ENCODE results near the gene CNOT6L.
"Not testable (repeated sequence)": the region's sequence is repeated elsewhere in the genome, so short reads cannot be mapped to it uniquely, and the experiment has no call there.

Gene CNOT6L

DNA sequence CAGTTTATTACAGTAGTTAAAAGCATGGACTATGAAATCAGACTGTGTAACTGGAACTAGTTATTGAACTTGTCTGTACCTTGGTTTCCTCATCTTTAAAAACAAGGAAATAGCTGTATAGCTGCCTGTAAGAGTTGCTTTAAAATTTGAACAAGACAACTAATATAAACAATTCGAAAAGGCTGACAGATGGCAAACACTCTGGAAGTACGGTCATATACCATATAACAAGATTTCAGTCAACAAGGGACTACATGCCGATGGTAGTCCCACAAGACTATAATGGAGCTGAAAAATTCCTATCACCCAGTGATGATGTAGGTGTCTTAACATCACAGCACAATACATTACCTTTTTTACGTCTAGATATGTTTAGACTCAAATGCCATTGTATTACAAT, 78.7 kb downstream of the CNOT6L start:
- no peak overlapping the region for H3K4me3 ChIP-seq (ENCODE audit: low read depth in 1 of 2, low read length in 2 of 2)
- H3K36me3 ChIP-seq (ENCODE audit: control insufficient read depth in 1 of 2, insufficient read depth in 2 of 2, low read length in 2 of 2), result peaks cover under 1 to 19% of the 10 kb centered on the region in 2 donors
- no peaks in the 10 kb centered on the region for H3K9me3 ChIP-seq (ENCODE audit: control insufficient read depth in 1 of 2, low read length in 2 of 2)
- no peak overlapping the region for H3K27ac ChIP-seq (ENCODE audit: low read length)
- H3K4me1 ChIP-seq (ENCODE audit: control insufficient read depth in 1 of 2, insufficient read depth in 2 of 2, low read length in 2 of 2), result no peaks in the 10 kb centered on the region
- H3K27me3 ChIP-seq (ENCODE audit: low read depth, low read length), result no peaks in the 10 kb centered on the region

DNA sequence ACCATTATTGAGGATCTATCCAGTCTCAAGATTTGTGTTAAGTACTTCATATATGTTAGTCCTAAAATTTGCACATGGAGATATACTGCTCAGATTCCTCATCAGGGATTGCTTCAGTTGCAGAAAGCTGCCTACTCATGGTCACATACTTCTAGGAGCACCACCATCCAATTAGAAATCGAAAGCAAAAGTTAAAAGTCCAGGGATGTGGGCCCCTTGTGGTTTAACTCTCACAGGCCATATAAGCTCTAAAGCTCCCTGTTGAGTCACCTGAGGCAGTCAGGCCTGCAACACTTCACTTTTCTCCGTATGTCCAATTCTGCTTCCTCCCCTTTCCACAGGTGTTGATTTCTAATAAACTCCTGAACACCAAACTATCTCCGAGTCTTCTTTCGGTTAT, 84.2 kb downstream of the CNOT6L start:
- Histone ChIP-seq H3K36me3 (ENCODE audit: control insufficient read depth in 1 of 2, insufficient read depth in 2 of 2, low read length in 2 of 2) (peaks cover 7 to 15% of the 10 kb centered on the region in 2 donors), H3K4me3 (ENCODE audit: low read depth in 1 of 2, low read length in 2 of 2) (no peak overlapping the region), H3K27ac (ENCODE audit: low read length) (no peak overlapping the region), H3K4me1 (ENCODE audit: control insufficient read depth in 1 of 2, insufficient read depth in 2 of 2, low read length in 2 of 2) (peaks cover 0 to 4% of the 10 kb centered on the region in 2 donors), H3K27me3 (ENCODE audit: low read depth, low read length) (no peaks in the 10 kb centered on the region), H3K9me3 (ENCODE audit: control insufficient read depth in 1 of 2, low read length in 2 of 2) (no peaks in the 10 kb centered on the region)

DNA sequence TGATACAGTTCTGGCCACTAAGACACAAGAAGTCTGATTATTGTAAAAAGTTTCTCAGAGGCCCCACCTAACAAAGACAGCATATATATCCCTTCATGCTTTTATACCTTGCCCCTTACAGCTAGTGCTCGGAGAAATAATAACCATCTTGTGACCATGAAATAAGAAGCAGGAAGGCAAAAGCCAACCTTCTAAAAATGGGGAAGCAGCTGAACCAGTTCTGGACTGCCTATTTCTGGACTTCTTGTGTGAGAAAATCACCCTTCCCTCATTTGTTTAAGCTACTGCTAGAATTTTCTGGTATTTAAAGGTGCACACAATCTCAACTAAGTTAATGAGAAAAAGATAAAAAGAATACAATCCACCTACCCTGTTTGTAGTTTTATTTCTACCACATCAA, 87.5 kb downstream of the CNOT6L start:
- Histone ChIP-seq H3K4me1 (ENCODE audit: control insufficient read depth in 1 of 2, insufficient read depth in 2 of 2, low read length in 2 of 2) (peaks cover 0 to 4% of the 10 kb centered on the region in 2 donors), H3K4me3 (ENCODE audit: low read depth in 1 of 2, low read length in 2 of 2) (no peak overlapping the region), H3K36me3 (ENCODE audit: control insufficient read depth in 1 of 2, insufficient read depth in 2 of 2, low read length in 2 of 2) (peaks cover 19 to 21% of the 10 kb centered on the region in 2 donors), H3K27ac (ENCODE audit: low read length) (no peak overlapping the region), H3K9me3 (ENCODE audit: control insufficient read depth in 1 of 2, low read length in 2 of 2) (no peaks in the 10 kb centered on the region), H3K27me3 (ENCODE audit: low read depth, low read length) (no peaks in the 10 kb centered on the region)

DNA sequence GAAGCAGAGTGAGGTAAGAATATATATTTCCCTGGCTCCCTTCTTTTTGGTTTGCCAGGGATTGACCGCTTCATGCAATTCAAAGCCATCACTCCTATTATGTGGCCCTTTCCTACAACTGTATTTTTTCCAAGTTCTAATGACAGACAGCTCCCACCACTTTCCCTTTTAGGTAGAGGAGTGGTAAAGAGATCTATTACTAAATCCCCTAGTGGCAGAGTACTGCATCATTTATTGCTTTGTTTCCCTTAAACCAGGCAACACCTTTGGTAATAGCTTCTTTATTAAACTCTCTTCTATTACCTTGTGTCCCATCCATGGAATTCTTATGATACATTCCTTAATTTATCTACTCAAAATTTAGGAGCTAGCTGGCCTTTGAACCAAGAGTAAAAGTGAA, 90.7 kb downstream of the CNOT6L start:
- H3K36me3 ChIP-seq (ENCODE audit: control insufficient read depth in 1 of 2, insufficient read depth in 2 of 2, low read length in 2 of 2), result peaks cover 34 to 40% of the 10 kb centered on the region in 2 donors
- no peak overlapping the region for H3K27ac ChIP-seq (ENCODE audit: low read length)
- H3K27me3 ChIP-seq (ENCODE audit: low read depth, low read length), result no peaks in the 10 kb centered on the region
- no peak overlapping the region for H3K4me3 ChIP-seq (ENCODE audit: low read depth in 1 of 2, low read length in 2 of 2)
- H3K4me1 ChIP-seq (ENCODE audit: control insufficient read depth in 1 of 2, insufficient read depth in 2 of 2, low read length in 2 of 2), result no peaks in the 10 kb centered on the region
- no peaks in the 10 kb centered on the region for H3K9me3 ChIP-seq (ENCODE audit: control insufficient read depth in 1 of 2, low read length in 2 of 2)

DNA sequence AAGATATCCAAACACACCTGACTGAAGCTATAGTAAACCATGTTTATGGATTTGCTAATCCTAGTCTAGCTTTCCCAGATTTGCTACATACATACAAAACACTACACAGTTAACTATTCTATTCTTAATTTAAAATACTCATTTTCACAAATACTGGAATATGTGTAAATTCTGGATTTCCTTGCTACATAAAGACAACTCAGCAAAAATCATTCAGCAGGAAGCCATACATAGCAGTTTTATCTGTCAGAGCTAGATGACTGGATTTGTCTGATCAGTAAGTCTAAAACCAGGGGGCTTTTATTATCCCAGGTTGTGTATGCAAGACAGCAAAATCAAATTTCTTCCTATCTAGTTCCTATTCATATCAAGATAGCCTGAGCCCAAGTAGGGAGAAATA, 98.1 kb downstream of the CNOT6L start:
- Histone ChIP-seq H3K36me3 (ENCODE audit: control insufficient read depth in 1 of 2, insufficient read depth in 2 of 2, low read length in 2 of 2) (peaks cover 7 to 24% of the 10 kb centered on the region in 2 donors), H3K27me3 (ENCODE audit: low read depth, low read length) (no peaks in the 10 kb centered on the region), H3K4me3 (ENCODE audit: low read depth in 1 of 2, low read length in 2 of 2) (no peak overlapping the region), H3K4me1 (ENCODE audit: control insufficient read depth in 1 of 2, insufficient read depth in 2 of 2, low read length in 2 of 2) (no peaks in the 10 kb centered on the region), H3K9me3 (ENCODE audit: control insufficient read depth in 1 of 2, low read length in 2 of 2) (no peaks in the 10 kb centered on the region), H3K27ac (ENCODE audit: low read length) (no peak overlapping the region)

DNA sequence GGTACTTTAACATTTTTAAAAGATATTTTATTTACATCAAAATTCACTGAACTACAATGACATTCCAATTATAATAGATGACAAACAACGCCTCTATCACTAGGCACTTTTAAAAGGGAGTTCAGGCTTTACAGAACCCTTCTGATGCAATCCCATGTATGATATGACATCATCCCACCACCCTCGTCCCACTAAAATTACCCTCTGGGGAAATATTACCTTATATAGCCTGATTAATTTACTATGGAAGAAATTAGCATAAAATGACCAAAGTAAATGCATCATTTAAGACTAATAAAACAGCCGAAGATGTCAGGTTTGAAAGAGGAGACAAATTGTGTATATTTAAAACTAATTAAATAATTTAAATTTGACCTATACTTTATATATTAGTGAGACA, 100.7 kb downstream of the CNOT6L start:
- not testable (repeated sequence) for H3K27ac ChIP-seq (ENCODE audit: low read length); H3K36me3 ChIP-seq (ENCODE audit: control insufficient read depth in 1 of 2, insufficient read depth in 2 of 2, low read length in 2 of 2); H3K9me3 ChIP-seq (ENCODE audit: control insufficient read depth in 1 of 2, low read length in 2 of 2); H3K27me3 ChIP-seq (ENCODE audit: low read depth, low read length); H3K4me3 ChIP-seq (ENCODE audit: low read depth in 1 of 2, low read length in 2 of 2); H3K4me1 ChIP-seq (ENCODE audit: control insufficient read depth in 1 of 2, insufficient read depth in 2 of 2, low read length in 2 of 2)

DNA sequence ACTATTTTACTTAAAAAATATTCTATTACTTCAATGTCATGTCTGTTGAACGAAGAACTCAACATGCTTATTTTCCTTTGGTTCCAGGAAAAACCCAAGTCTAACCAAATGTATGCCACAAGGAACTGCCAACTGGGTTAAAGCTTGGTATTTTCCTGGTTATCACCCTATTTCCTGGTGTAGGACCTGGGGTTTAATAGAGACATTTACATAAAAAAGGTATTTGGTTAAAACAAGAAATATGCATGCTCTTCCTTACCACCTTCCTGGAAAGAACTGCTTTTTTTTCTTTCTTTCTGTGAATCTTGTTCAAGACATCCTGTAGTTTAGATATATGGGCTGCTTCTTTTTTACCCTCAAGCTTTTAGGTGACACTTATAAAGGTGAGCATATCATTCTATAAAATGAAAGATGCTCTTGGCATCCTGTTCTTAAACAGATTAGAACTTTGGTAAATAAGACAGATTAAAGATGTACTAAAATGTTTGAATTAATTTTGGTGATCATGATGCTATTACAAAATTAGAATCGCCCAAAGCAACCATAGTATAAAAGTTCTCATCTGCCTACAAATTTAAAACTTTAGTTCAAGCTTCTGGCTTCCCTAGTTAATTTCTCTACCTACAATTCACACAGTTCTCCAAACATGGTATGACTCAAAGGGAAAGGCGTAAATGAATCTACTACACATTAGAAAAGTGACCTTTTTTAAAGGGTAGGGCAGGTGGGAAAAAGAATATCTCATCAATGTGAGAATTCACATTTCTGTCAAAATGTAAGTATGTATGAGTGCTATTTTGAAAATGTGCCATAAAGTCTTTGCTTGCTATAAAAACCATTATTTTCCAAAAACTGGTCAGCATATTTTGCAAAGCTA, 103.5 kb downstream of the CNOT6L start:
- Histone ChIP-seq H3K9me3 (ENCODE audit: control insufficient read depth in 1 of 2, low read length in 2 of 2) (no peaks in the 10 kb centered on the region), H3K36me3 (ENCODE audit: control insufficient read depth in 1 of 2, insufficient read depth in 2 of 2, low read length in 2 of 2) (peaks cover 0 to 9% of the 10 kb centered on the region in 2 donors), H3K4me1 (ENCODE audit: control insufficient read depth in 1 of 2, insufficient read depth in 2 of 2, low read length in 2 of 2) (no peaks in the 10 kb centered on the region), H3K4me3 (ENCODE audit: low read depth in 1 of 2, low read length in 2 of 2) (no peak overlapping the region), H3K27me3 (ENCODE audit: low read depth, low read length) (no peaks in the 10 kb centered on the region), H3K27ac (ENCODE audit: low read length) (no peak overlapping the region)

DNA sequence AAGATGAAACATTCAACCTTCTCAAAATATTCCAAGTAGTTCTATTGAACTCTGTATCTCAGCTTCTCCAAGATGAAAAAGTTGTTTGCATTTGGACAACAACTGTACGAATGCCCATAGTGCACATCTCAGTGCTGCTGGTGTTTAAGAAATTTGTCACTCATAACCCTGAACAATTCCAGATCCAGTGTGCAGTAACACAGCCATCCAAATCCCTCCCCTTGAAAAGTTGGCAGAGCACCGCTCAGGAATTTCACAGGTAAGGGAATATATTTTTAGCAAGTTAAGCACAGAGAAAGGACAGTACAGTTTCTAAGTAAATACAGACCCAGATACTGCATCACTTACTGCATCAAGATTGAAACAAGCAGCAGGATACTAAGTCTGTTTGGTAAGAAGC, 104.7 kb downstream of the CNOT6L start:
- Histone ChIP-seq H3K36me3 (ENCODE audit: control insufficient read depth in 1 of 2, insufficient read depth in 2 of 2, low read length in 2 of 2) (peaks cover 0 to 4% of the 10 kb centered on the region in 2 donors), H3K27me3 (ENCODE audit: low read depth, low read length) (no peaks in the 10 kb centered on the region), H3K27ac (ENCODE audit: low read length) (no peak overlapping the region), H3K4me3 (ENCODE audit: low read depth in 1 of 2, low read length in 2 of 2) (no peak overlapping the region), H3K4me1 (ENCODE audit: control insufficient read depth in 1 of 2, insufficient read depth in 2 of 2, low read length in 2 of 2) (no peaks in the 10 kb centered on the region), H3K9me3 (ENCODE audit: control insufficient read depth in 1 of 2, low read length in 2 of 2) (no peaks in the 10 kb centered on the region)

DNA sequence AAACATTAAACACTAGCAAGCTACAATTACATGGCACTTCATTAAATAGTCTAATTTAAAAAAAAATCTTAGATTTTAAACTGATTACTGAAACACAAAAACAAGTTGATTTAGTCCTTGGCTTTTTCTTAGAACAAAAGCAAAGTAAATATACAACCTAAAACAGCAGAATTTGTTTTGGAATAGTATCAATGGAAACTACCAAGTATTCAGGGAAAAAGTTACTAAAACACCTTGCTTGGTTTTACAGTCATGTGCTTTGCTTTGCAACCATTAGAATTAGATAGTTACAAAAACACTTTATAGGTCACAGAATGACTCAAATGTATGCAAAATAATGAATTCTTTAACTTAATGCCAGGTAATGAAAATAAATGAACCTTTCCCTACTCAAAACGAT, 105.3 kb downstream of the CNOT6L start:
- Histone ChIP-seq H3K36me3 (ENCODE audit: control insufficient read depth in 1 of 2, insufficient read depth in 2 of 2, low read length in 2 of 2) (peaks cover 0 to 4% of the 10 kb centered on the region in 2 donors), H3K27me3 (ENCODE audit: low read depth, low read length) (no peaks in the 10 kb centered on the region)

DNA sequence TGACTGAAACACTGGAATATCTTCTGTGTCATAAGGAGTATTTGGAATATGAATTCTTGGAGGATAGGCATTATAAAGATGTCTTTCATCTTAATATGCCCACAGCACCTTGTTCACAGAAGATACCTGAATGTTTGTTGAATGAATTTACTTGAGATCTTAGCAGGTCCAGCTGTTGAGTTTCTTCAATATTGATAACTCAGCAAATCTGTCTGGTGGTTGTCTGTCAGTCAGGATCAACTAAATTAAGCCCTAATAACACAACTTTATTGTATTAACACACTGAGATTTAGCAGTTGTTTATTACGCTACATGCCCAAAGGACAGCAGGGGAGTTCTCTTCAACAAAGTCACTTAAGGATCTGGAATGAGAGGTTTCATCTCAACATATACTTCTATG, 106.5 kb downstream of the CNOT6L start:
- peaks cover 0 to 4% of the 10 kb centered on the region in 2 donors for H3K36me3 ChIP-seq (ENCODE audit: control insufficient read depth in 1 of 2, insufficient read depth in 2 of 2, low read length in 2 of 2)
- no peak overlapping the region for H3K4me3 ChIP-seq (ENCODE audit: low read depth in 1 of 2, low read length in 2 of 2)
- H3K9me3 ChIP-seq (ENCODE audit: control insufficient read depth in 1 of 2, low read length in 2 of 2), result no peaks in the 10 kb centered on the region
- no peak overlapping the region for H3K27ac ChIP-seq (ENCODE audit: low read length)
- H3K4me1 ChIP-seq (ENCODE audit: control insufficient read depth in 1 of 2, insufficient read depth in 2 of 2, low read length in 2 of 2), result no peaks in the 10 kb centered on the region
- no peaks in the 10 kb centered on the region for H3K27me3 ChIP-seq (ENCODE audit: low read depth, low read length)

More for the DNA sequence above, 105.3 kb downstream of the CNOT6L start:
- H3K9me3 ChIP-seq (ENCODE audit: control insufficient read depth in 1 of 2, low read length in 2 of 2), result no peaks in the 10 kb centered on the region
- H3K4me3 ChIP-seq (ENCODE audit: low read depth in 1 of 2, low read length in 2 of 2), result no peak overlapping the region
- no peaks in the 10 kb centered on the region for H3K4me1 ChIP-seq (ENCODE audit: control insufficient read depth in 1 of 2, insufficient read depth in 2 of 2, low read length in 2 of 2)
- H3K27ac ChIP-seq (ENCODE audit: low read length), result no peak overlapping the region

DNA sequence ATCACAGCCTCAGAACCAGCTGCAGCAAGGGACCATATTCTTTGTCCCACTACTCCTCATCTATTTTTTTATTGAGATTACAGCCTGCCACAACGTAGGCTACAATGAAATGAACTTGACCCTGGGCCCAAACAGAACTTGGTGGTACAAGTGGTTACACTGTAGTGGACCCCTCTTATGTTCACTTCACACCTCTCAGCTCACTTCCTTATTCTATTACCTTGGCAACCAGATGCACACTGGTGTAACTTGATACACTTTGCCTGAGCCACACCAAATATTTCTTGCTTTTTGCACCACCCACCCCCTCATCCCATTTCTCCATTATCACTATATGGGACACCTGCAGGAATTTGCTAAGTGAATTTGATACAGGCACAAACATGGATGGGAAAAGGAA, 107.7 kb downstream of the CNOT6L start:
- no peak overlapping the region for H3K27ac ChIP-seq (ENCODE audit: low read length)
- H3K4me3 ChIP-seq (ENCODE audit: low read depth in 1 of 2, low read length in 2 of 2), result no peak overlapping the region
- H3K27me3 ChIP-seq (ENCODE audit: low read depth, low read length), result no peaks in the 10 kb centered on the region
- H3K36me3 ChIP-seq (ENCODE audit: control insufficient read depth in 1 of 2, insufficient read depth in 2 of 2, low read length in 2 of 2), result peaks cover 0 to 4% of the 10 kb centered on the region in 2 donors
- H3K9me3 ChIP-seq (ENCODE audit: control insufficient read depth in 1 of 2, low read length in 2 of 2), result no peaks in the 10 kb centered on the region
- H3K4me1 ChIP-seq (ENCODE audit: control insufficient read depth in 1 of 2, insufficient read depth in 2 of 2, low read length in 2 of 2), result no peaks in the 10 kb centered on the region

DNA sequence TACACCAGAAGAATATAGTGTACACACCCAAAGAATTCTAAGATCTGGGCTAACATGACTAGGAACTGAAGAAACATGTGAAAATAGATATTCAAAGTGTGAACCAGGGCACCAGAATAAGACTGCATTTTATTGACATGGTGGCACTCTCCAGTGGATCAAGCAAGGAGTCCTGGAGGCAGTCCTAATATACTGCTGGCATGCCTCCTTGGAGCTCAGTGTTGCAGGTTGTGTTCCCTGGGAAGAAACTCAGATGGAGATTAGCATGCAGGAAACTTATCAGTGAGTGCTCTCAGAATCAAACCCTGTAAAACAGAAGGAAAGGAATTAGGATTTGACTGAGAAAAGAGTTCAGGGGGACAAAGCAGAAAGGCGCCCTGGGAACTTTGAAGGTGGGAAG, 108.5 kb downstream of the CNOT6L start:
- no peak overlapping the region for H3K4me3 ChIP-seq (ENCODE audit: low read depth in 1 of 2, low read length in 2 of 2)
- no peaks in the 10 kb centered on the region for H3K4me1 ChIP-seq (ENCODE audit: control insufficient read depth in 1 of 2, insufficient read depth in 2 of 2, low read length in 2 of 2)
- peaks cover 0 to 4% of the 10 kb centered on the region in 2 donors for H3K36me3 ChIP-seq (ENCODE audit: control insufficient read depth in 1 of 2, insufficient read depth in 2 of 2, low read length in 2 of 2)
- no peaks in the 10 kb centered on the region for H3K27me3 ChIP-seq (ENCODE audit: low read depth, low read length)
- H3K9me3 ChIP-seq (ENCODE audit: control insufficient read depth in 1 of 2, low read length in 2 of 2), result no peaks in the 10 kb centered on the region
- H3K27ac ChIP-seq (ENCODE audit: low read length), result no peak overlapping the region
